ENCODE results near the gene DOP1A.

Gene DOP1A, protein sequence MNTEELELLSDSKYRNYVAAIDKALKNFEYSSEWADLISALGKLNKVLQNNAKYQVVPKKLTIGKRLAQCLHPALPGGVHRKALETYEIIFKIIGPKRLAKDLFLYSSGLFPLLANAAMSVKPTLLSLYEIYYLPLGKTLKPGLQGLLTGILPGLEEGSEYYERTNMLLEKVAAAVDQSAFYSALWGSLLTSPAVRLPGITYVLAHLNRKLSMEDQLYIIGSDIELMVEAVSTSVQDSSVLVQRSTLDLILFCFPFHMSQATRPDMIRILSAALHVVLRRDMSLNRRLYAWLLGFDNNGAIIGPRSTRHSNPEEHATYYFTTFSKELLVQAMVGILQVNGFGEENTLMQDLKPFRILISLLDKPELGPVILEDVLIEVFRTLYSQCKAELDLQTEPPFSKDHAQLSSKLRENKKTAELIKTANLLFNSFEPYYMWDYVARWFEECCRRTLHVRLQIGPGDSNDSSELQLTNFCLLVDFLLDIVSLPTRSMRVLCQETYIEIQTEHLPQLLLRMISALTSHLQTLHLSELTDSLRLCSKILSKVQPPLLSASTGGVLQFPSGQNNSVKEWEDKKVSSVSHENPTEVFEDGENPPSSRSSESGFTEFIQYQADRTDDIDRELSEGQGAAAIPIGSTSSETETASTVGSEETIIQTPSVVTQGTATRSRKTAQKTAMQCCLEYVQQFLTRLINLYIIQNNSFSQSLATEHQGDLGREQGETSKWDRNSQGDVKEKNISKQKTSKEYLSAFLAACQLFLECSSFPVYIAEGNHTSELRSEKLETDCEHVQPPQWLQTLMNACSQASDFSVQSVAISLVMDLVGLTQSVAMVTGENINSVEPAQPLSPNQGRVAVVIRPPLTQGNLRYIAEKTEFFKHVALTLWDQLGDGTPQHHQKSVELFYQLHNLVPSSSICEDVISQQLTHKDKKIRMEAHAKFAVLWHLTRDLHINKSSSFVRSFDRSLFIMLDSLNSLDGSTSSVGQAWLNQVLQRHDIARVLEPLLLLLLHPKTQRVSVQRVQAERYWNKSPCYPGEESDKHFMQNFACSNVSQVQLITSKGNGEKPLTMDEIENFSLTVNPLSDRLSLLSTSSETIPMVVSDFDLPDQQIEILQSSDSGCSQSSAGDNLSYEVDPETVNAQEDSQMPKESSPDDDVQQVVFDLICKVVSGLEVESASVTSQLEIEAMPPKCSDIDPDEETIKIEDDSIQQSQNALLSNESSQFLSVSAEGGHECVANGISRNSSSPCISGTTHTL (N-terminal part only)

DNA sequence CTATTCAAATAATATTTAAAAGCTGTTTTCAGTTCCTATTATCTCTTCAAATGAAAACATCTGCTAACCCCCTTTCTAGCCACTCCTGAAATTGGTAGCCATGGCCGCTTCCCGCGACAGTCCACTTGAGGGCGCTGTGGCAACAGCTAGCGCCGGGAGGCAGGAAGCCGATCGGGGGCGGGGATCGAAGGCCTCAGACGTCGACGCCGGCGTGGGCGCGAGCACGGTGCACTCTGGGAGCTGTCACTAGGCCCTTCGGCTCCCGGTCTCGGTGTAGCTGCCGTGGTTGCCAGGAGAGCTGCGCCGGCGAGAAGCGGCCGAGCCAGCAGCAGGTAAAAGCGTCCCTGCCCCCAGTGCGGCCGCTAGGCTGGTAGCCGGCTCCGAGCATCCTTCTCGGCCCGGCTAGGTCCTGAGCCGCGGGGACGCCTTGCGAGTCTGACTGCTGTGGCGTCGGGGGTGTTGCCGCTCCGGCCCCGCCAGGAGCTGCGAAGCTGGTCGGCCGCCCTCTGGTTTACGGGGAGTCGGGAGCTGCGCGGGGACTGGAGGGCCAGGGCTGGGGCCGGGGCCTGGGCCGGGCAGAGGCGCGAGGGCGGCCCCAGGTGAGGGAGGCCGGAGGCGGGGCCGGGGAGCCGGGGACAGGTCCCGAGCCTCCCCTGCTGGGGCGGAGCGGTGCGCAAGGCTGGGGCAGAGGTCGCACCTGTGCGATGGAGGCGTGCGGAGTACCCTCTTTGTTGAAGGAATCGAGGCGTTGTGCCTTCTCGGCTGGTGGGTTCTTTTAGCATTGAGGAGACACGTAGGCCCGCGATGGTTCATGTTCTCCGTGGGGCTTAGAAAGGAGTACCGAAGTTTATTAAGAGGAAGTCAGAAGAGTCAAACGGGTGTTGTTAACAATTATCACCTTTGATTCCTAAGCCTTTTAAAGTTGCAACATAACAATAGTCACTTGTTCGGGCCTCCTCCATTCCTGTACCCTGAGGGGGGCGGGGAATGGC lies at the start of gene DOP1A:
Gene DOP1A (plus strand): TSS at position 224 of the 992 bp plus-strand sequence. CDS start 29,307 bp downstream, outside the sequence.
- DNase-seq (ENCODE audit: low read depth), result peak; percentile 96

DNA sequence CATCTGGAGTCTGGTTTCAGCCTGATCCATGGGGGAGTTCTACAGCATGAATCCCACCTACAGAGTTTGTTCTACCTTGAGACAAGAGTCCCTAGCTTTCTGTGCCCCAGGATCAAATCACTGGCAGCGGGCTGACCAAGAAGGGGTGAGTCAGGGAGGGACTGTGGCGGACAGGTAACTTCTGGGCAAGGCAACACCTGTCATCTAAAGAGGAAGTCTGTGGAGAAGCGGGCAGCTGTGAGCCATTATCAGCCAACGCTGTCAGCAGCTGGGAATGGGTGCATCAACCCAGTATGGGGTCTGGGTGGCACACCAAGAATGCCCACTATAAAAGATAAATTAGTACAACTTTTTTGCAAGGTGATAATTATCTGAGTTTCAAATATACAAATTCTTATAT lies 47.7 kb upstream of the DOP1A start:
- DNase-seq (ENCODE audit: low read depth), result no peak

DNA sequence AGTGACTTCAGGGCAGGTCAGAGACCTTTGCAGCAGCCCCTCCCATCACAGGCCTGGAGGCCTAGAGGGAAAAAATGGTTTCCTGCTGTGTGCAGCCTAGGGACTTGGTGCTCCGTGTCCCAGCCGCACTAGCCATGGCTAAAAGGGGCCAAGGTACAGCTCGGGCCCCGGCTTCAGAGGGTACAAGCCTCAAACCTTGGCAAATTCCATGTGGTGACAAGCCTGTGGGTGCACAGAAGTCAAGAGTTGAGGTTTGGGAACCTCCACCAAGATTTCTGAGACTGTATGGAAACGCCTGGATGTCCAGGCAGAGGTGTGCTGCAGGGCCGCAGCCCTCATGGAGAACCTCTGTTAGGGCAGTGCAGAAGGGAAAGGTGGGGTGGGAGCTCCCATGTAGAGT lies 35.8 kb upstream of the DOP1A start:
- no peak for DNase-seq (ENCODE audit: low read depth)

DNA sequence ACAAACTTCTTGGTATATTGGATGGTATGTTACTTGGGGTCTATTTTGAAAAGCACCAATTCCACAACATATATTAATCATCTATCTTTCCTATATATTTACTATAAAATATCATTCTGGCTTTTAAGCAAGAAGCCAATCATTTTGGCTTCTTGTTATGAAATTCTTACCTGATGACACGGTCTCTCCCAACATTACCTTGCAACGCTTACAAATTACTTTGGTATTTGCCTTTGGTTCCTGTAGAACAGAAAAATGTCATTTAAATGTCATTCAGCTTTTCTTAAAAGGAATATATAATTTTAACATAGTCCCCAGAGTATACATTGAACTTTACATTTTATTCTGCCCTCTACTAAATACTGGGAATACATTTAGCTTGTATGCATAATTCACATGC lies 29.2 kb upstream of the DOP1A start:
- DNase-seq (ENCODE audit: low read depth), result no peak

DNA sequence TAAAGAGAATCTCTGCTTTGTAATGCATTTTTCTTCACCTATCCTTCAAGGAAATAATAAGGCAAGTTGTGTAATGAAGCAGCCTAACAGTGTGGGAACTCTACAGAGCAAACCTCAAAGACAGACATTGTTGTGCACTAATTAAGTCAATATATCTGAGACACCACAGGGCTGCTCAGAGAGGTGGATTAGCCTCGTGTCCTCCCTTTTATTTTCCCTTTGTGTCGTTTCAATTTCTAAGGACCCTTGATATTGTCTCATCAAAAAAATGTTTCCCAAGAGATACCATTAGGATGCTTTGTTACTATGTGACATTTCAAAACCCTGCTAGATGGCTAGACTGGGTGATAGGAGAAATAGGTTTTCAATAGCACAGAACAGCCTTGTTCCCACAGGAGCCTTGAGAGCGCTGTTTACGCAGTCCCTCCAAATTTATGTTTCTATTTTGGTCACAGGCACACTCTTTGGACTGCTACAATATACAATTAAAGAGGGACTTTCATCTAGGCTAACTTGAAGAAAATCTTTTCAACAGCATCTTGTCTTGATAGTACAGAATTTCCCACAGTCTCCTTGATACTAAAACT lies 24.9 kb upstream of the DOP1A start:
- no peak for DNase-seq (ENCODE audit: low read depth)

DNA sequence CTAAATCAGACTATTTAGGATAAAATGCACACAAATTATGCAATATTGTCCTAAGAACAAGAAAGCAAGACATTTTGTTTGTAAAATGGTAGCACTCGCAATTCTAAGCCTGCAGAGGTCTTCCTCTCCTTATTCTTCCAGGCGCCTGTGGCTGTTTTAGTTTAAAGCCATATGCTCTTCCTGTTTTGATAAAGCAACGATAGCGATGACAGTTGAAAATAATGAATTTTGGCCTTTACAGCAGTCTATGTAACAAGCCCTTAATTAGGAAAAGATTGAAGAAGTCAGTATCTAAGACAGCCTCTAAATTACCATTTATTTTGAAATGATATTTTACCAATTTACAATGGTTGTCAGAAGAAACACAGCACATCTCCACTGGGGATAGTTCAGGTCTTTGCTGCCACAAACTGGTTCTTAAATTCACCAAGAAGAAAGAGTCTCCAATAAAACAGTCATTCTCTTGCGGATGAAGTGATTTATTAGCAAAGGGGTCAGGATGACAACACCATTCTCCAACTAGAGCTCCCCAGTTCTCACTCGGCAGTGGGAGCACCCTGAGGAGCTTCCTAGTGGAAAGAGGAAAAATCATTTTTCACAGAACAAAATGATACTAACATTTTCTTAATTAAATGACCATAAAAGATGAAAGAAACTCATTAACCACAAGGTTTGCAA lies 23.2 kb upstream of the DOP1A start:
- DNase-seq (ENCODE audit: low read depth), result no peak

DNA sequence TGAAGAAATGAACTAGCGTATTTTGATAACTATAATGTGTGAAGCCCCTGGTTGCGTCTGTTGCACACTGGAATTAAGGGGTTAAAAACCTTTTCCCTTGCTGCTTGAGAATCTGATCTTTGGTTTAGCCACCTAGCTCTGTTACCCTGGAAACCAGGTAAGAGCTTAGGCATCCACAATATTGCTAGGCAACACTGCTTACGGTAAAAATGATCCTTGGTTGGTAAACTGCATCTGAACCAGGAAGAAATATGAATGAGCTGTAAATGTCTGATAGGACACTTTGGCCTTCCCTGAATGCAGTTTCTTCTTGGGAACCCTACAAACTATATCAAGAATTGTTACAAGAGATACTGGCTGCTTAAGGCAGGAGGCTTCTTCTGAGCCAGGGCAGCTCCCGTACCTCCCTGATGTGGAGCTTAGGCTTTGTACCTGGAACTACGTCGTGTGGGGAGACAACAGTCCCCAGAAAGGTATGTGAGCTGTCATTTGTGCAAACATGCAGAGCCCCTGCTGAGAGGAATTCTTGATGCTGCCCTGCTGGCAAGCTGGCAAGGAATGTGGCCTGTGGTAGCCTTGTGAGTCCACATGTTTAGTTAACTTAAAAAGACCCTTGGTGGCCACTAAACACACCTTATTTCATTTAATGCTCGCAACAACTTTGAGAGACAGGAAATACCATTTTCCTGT lies 20.3 kb upstream of the DOP1A start:
- DNase-seq (ENCODE audit: low read depth), result no peak

DNA sequence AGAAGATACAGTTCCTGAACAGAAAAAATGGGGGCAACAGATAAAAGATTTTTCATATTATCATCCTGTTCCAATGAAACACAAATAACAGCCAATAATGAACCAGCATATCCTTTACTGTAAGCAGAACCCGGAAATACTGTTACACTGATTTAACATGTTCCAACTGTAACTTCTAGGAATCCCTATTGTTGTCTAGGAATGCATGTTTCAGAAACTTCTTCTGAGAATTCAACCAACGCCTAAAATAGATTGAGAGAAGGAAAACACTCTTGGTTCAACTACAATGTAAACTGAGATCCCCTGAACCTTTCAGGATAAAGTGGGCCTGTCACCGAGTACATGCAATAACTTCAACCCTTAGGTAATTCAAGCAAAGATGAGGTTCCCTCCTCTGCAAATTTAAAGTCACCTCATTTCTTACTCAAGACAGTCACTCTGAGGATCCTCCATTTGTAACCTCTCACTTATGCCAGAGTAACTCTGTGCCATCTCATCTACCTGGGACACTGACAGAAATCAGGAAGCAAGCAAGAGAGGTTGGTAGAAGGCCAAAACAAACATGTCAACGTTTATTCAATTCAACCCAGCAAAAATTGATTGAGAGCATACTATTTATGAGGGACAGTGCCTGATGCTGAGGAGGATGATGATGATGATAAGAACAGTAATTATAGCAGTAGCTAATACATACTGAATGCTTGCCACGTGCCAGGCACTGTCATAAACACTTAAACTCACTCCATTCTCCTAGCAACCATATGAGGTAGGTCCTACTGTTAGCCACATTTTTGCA lies 15.9 kb upstream of the DOP1A start:
- DNase-seq (ENCODE audit: low read depth), result no peak

DNA sequence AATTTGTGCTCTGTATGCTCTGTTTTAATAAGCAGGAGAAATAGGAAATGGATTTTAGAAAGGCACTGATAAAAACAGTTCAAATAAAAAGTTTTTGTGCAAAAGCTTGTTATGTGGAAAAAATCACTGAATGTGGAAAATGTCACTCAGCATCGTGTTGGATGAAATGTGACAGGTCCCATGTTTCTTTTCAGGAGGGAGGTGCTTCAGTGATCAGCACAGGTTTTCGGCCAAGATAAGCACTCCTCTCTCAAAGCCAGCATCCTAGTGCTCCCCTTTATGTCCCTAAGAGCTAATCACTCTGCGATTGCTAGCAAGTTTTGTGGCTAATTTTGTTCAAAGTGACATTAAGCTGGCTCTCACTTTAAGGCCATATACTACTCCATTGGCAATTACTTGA lies 13.8 kb upstream of the DOP1A start:
- no peak for DNase-seq (ENCODE audit: low read depth)

DNA sequence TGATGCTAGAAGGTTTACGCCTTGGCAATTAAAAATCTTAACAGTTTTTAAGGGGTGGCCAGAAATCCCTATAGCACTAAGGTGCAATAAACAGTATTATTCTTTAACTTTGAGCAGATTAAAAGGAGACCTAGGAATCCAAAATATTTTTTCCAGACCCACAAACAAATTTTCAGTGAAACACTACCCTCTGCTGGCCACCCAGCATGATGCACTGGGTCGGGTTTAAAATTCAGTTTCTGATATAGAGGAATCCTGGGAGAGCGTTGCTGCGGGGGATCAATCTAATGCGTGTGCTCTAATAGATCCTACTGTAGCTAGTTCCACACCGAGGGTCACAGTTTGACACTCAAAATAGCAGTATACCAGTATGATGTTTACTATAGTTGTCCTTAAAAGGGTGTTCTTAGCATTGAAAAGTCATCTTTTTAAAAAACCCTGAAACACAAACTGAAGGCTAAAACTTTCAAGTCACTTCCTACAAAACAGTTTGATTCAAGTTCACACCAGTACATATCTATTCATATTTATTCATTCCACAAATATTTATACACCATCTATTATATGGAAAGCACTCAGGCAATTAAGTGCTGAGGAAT lies 12.0 kb upstream of the DOP1A start:
- DNase-seq (ENCODE audit: low read depth), result no peak

DNA sequence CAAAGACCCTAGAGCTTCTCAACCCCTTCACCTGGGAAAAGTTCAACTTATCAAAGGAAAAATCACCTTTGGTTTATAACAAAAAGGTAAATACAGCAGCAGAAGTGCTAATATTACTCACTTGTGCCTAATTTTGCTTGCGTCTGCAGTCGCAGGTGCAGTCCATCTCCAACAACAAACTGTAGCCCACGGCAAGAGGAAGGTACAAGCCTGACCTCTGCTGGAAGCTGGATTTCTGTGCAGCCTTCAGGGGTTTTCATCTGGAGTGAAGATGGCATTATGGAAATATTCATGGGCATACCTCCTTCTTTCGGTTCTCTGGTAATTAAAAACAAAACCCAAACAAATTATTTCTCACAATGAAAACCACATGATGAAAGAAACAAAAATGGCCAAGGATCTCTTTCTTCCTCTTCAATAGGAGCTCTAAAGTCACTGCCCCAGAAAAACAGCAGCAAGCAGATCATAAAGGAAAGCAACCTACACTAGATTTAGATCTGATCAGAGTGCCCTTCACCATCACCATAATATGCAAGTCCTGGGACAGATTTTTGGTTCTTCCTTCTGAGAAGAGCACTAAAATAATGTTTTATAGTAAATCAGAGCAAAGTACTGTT lies 9.7 kb upstream of the DOP1A start:
- DNase-seq (ENCODE audit: low read depth), result no peak

DNA sequence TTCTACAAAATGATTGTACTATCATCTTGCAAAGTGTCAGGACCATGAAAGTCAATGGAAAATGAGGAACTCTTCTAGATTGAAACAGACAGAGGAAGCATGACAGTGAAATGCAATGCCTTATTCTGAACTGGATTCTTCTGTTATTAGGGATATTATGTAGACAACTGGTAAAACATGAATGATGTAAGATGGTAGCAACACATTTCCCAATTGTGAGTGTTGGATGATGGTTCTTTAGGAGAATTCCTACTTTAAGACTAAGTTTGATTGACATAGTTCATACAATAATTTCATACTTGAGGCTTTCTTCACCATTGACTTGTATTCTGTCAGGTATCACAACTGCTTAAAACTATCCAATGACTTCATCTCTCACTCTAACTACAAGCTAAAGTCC lies 6.3 kb upstream of the DOP1A start:
- no peak for DNase-seq (ENCODE audit: low read depth)

DNA sequence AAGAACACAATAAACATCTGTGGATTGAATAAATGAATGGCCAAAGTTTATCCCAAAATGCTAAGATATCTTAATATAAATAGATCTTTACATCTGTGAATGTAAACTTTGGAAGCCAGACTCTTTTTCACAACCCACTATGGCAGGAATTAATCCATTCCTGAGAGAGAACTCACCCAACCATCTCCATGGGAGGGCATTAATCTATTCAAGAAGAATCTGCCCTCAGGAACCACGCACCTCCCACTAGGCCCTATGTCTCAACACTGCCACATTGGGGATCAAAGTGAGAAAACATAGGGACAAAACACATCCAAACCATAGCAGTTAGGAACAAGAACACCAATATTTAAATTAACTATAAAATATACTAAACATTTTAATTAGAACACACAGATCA lies 5.2 kb upstream of the DOP1A start:
- no peak for DNase-seq (ENCODE audit: low read depth)

DNA sequence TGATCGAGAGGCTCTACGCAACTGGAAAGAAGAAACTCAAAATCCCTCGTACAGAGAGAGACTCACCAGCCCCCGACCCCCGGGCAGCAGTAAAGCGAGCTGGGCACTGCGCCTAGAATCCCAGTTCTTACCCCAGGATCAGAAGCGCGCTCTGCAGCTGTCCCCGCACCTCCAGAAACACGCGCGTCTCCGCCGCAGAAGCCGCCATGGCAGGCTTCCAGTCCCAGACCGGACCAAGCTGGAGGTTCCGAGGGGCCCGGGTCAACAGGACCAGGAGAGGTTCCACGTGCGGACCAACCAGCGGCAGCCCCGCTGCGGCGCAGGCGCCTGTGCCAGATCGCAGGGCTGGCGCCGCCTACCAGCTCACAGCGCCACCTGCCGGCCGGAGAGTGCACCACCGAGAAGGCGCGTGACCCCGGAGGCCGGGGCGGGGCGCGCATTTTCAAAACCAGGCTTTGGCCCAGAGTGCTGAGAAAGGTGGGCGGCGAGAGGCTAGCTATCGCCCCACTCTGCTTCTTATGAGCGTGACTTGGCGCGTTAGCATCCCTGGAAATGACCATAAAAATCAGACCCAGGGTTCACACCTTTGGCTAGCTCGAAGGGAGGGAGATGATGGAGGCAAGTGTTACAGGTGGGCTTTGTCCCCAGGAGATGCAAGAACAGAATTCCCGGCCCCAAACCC lies 1.8 kb upstream of the DOP1A start, which contains the start of gene UBE3D:
Gene UBE3D (minus strand): TSS at position 331 of the 682 bp plus-strand sequence. CDS start 123 bp downstream, at position 208.
- DNase-seq (ENCODE audit: low read depth), result peak; percentile 86

DNA sequence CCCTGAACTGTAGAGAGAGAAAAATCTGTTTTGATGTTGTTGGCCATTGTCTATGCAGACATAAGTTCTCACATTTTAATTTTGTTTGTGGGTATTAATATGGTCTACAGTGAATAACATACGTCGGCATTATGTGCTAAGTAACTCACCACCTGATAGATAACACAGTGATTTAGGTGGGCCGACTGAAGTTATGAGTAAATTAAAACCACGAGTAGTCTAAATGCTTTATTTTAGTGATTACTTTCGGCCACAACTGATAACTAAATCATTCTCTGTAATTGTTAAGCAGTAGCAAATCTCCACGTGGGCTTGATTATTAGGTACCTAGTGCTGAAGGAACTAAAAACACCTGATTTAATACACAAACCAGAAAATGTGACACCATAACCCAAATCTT lies 1.1 kb downstream of the DOP1A start:
- DNase-seq (ENCODE audit: low read depth), result no peak

DNA sequence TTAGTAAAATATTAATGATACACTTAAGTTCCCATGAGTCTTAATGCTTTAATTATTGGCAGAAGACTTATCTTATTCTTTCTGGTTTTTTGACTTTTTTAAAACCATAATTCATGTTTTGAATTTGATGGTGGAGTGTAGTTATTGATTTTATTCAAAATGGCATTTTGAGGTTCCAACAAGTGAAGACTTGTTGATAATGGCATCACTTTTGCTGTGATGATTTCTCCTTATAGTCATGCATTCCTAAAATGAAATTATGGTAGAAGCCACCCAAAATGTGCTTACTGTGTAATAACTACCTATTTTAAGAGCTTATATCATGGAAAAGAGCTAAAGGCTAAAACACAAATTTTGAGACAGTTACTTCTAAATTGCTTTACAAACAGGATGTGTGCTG lies 2.2 kb downstream of the DOP1A start:
- no peak for DNase-seq (ENCODE audit: low read depth)

DNA sequence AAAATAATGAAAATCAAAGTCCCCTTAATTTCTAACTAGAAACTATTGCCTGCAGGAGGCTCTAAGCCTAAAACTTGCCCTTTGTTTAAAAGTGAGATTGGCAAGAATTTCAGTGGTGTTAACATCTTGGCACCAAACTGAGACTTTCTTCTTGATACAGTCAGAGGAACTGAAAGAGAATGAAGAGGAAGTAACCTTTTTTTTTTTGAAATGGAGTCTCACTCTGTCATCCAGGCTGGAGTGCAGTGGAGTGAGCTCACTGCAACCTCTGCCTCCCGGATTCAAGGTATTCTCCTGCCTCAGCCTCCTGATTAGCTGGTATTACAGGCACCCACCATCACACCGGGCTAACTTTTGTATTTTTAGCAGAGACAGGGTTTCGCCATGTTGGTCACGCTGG lies 3.6 kb downstream of the DOP1A start:
- DNase-seq (ENCODE audit: low read depth), result no peak

Data from stimulated activated CD8-positive, alpha-beta memory T cell treated with anti-CD3 and anti-CD28 coated beads, Interleukin-15, amount 100 ng/mL, for 1 hour (primary cell).